Fibroblast of skin of right biceps (primary cell): ENCODE measurements around the gene RIPOR2.

ENCODE experiments used
- DNase-seq: peaks from one replicate; pipeline ENCODE4 v3.0.0-alpha.2; 2013

RIPOR2 gene

GRCh38 chr6:24935366-24936152, at the start of gene RIPOR2:
Gene RIPOR2 (minus strand): TSS chr6:24935960. CDS start chr6:24935898, 62 bp downstream.
- peak; percentile 19 for DNase-seq

GRCh38 chr6:24985323-24985722, 49.6 kb upstream of the RIPOR2 start:
- no peak for DNase-seq

- peak; percentile 88 for DNase-seq
Observed at GRCh38 chr6:24982231-24982630, 46.5 kb upstream of the RIPOR2 start.

- peak; percentile 83 for DNase-seq
Observed at GRCh38 chr6:24981386-24981760, 45.6 kb upstream of the RIPOR2 start.

- DNase-seq, result peak; percentile 73
Observed at GRCh38 chr6:24980507-24981385, 45.0 kb upstream of the RIPOR2 start.

GRCh38 chr6:24979176-24979575, 43.4 kb upstream of the RIPOR2 start:
- DNase-seq, result no peak

- DNase-seq, result peak; percentile 12
Observed at GRCh38 chr6:24974182-24975171, 38.7 kb upstream of the RIPOR2 start.

- DNase-seq, result no peak
Observed at GRCh38 chr6:24972311-24972958, 36.7 kb upstream of the RIPOR2 start.

- DNase-seq, result no peak
Observed at GRCh38 chr6:24971067-24971466, 35.3 kb upstream of the RIPOR2 start.

GRCh38 chr6:24969343-24969860, 33.6 kb upstream of the RIPOR2 start:
- DNase-seq, result no peak

GRCh38 chr6:24968783-24969182, 33.0 kb upstream of the RIPOR2 start:
- DNase-seq, result no peak

GRCh38 chr6:24967211-24967610, 31.5 kb upstream of the RIPOR2 start:
- no peak for DNase-seq

- no peak for DNase-seq
Observed at GRCh38 chr6:24966381-24966780, 30.6 kb upstream of the RIPOR2 start.

- no peak for DNase-seq
Observed at GRCh38 chr6:24963887-24964570, 28.3 kb upstream of the RIPOR2 start.

- no peak for DNase-seq
Observed at GRCh38 chr6:24963339-24963738, 27.6 kb upstream of the RIPOR2 start.

- no peak for DNase-seq
Observed at GRCh38 chr6:24961852-24962251, 26.1 kb upstream of the RIPOR2 start.

GRCh38 chr6:24960991-24961475, 25.3 kb upstream of the RIPOR2 start:
- no peak for DNase-seq

GRCh38 chr6:24959319-24959718, 23.6 kb upstream of the RIPOR2 start:
- DNase-seq, result no peak

- DNase-seq, result no peak
Observed at GRCh38 chr6:24957199-24957598, 21.4 kb upstream of the RIPOR2 start.

GRCh38 chr6:24953726-24954125, 18.0 kb upstream of the RIPOR2 start:
- DNase-seq, result no peak

GRCh38 chr6:24951811-24952299, 16.1 kb upstream of the RIPOR2 start:
- DNase-seq, result no peak
